Activated CD4-positive, CD25-positive, alpha-beta regulatory T cell treated with anti-CD3 and anti-CD28 coated beads, Interleukin-2, amount 50 U/mL, for 72 hours (primary cell): ENCODE data around the gene KCNH4.
A peak's percentile ranks its signal among the peaks of the same experiment; 100 is the strongest.

ENCODE experiments used
- DNase-seq: peaks from one replicate; pipeline ENCODE4 v3.0.0; 2021

Gene KCNH4

DNA sequence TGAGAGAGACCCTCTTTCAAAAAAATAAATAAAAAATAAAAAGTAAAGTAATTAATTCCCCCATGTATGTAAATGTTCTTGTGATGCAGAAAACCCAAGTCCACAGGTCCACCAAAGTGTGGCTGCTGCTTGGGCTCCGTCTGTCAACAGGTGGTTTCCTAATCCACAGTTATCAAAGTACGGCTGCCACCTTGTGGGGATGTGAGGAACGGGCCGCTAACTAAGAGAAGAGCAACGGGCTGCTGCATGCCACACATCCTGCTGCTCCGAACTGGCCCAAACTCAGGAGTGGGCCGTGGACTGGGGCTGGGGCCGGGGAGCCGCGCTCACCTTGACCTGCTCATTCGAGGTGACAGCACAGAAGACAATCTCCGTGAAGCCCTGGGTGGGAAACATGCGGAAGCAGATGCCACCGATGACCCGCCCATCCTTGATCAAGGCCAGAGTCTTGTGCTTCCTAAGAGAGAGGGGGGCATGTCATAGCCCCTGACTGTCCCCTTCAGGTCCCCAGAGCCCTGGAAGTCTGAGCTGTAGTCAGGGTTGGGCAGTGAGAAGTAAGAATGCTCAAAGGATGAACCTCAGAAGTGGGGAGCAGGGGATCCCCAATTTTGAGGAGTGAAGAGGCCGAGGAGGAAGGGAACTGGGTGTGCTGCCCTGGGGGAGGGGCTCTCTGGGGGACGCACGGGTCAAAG lies 64.1 kb downstream of the KCNH4 start:
- peak; percentile 75 for DNase-seq

- DNase-seq = no peak
Measured at GRCh38 chr17:42114118-42114517, 66.8 kb downstream of the KCNH4 start.

- DNase-seq = no peak
Measured at GRCh38 chr17:42113293-42114069, 67.5 kb downstream of the KCNH4 start.

- peak; percentile 71 for DNase-seq
Measured at GRCh38 chr17:42112552-42113176, 68.3 kb downstream of the KCNH4 start, which contains the start of gene DHX58. TSS of gene DHX58 (minus strand) at chr17:42112714. CDS start at chr17:42111892, 822 bp downstream.

- peak; percentile 45 for DNase-seq
Measured at GRCh38 chr17:42111871-42112551, 68.9 kb downstream of the KCNH4 start.

GRCh38 chr17:42111265-42111636 lies 69.7 kb downstream of the KCNH4 start:
- DNase-seq = no peak

DNA sequence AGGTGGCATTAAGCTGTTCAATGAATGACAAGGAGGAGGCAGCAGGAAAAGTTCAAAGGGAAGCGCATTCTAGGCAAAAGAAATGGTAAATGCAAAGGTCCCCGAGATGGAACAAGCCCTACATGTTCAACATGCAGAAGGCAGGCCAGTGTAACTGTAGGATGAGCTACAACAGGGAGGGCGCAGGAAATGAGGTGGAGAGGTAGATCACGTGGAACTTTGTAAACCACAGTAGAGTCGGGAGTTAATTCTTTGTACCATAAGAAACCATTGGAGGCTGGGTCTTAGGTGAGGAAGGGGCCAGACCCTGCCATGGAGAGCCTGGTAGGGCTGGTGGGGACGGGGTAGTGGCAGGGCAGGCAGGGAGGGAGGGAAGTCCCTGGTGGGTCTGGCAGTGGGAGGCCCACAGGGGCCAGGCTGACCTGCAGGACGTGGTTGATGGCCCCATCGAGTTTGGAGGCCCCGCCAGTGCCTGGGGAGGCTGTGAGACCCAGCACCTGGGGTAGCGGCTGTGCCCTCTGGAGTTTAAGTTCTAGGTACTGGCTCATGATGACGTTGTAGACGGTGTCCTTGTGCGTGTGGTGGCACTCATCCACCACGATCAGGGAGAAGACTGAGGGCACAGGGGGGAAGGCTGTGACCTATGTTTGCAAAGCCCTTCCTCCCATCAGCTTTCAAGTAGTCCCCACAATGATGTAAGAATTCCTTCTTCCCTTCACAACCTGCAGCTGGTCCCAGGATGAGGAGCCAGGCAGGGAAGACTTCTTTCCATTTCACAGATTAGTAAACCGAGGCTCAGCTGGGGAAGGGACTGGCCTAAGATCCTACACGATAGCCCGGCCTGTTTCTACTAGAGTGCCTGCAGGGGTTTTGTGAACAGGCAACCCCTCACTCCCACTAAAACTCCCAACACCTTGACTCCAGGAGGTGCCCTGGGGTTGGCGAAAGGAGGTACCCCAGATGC lies 70.4 kb downstream of the KCNH4 start:
- DNase-seq = no peak

DNA sequence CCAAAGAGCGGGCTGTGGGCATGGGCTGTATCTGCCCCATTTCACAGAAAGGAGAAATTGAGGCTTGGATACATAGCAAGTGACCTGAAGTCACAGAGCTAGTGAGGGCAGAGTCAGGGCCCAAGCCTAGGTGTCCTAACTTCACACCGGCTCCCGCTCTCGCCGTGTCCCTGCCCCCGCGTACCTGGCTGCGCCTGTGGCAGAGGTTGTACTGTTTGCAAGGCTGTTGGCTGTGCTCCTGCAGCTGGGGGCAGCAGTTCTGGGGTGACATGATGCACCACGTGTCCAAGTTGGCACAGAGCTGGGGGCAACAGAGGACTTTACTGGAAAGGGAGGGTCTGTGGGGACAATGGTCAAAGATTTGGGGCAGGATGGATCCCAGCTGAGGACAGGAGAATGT lies 71.9 kb downstream of the KCNH4 start:
- no peak for DNase-seq

GRCh38 chr17:42107597-42108576 lies 73.1 kb downstream of the KCNH4 start:
- peak; percentile 93 for DNase-seq

DNA sequence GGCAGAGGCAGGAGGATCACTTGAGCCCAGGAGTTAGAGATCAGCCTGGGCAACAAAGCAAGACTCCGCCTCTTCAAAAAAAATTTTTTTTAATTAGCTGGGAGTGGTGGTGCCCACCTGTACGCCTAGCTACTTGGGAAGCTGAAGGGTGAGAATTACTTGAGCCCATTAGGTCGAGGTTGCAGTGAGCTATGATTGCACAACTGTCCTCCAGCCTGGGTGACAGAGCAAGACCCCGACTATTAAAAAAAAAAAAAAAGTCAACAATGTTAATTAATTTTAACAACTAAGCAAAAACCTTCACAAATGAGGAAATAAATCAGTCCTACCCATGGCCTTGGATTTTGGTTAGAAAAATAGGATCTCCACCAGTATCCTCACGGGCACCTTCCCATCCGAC lies 73.8 kb downstream of the KCNH4 start:
- no peak for DNase-seq
